ENCODE data around the gene ZFAND3.

GRCh38 chr6:37893257-37893656, 73.7 kb downstream of the ZFAND3 start:
- TF ChIP-seq CTCF (IDR thresholded peaks at IDR 0.05) = no peak
- TF ChIP-seq POLR2A (IDR thresholded peaks at IDR 0.05) = no peak
- TF ChIP-seq POLR2AphosphoS5 (IDR thresholded peaks at IDR 0.05; ENCODE audit: insufficient read depth in 1 of 2, low read depth in 1 of 2) = no peak
